Measurements from ENCODE around the gene WASF2.

- TF ChIP-seq MAX (IDR thresholded peaks at IDR 0.05), result no peak
- no peak for TF ChIP-seq REST (IDR thresholded peaks at IDR 0.05; ENCODE audit: low read depth)
- no peak for TF ChIP-seq FOXM1 (IDR thresholded peaks at IDR 0.05; ENCODE audit: borderline replicate concordance, low read depth)
Measured at GRCh38 chr1:27409669-27410068, 80.3 kb downstream of the WASF2 start.

Measured in Ishikawa (cell line).